Activated T-helper 9 cell treated with anti-CD3 and anti-CD28 coated beads, Interleukin-2, amount 50 U/mL, for 16 hours (primary cell): ENCODE results near the gene PBXIP1.
A peak's percentile ranks its signal among the peaks of the same experiment; 100 is the strongest.
"Not testable (repeated sequence)": the region's sequence is repeated elsewhere in the genome, so short reads cannot be mapped to it uniquely, and the experiment has no call there.

ENCODE experiments used
- DNase-seq: peaks from one replicate; pipeline ENCODE4 v3.0.0-alpha.2; 2020; ENCODE audit warnings: low read depth

Gene PBXIP1

GRCh38 chr1:154955718-154956543, at the start of gene PBXIP1:
PBXIP1 (minus strand) TSS chr1:154956099; CDS start chr1:154953721, 2,378 bp downstream.
- peak; percentile 54 for DNase-seq

- no peak for DNase-seq
These were observed 49.4 kb upstream of the PBXIP1 start for GRCh38 chr1:155005076-155006011.

GRCh38 chr1:155004352-155005075, 48.6 kb upstream of the PBXIP1 start:
- no peak for DNase-seq

- DNase-seq, result no peak
These were observed 48.0 kb upstream of the PBXIP1 start for GRCh38 chr1:155003766-155004351.

- no peak for DNase-seq
These were observed 47.4 kb upstream of the PBXIP1 start for GRCh38 chr1:155003227-155003765.

GRCh38 chr1:155002464-155003226, 46.7 kb upstream of the PBXIP1 start, which contains the start of gene ZBTB7B:
ZBTB7B (plus strand) TSS chr1:155002802; CDS start chr1:155014661, 11,859 bp downstream.
- DNase-seq, result no peak

- DNase-seq, result peak; percentile 98
These were observed 46.0 kb upstream of the PBXIP1 start for GRCh38 chr1:155001675-155002463.

- DNase-seq, result no peak
These were observed 45.5 kb upstream of the PBXIP1 start for GRCh38 chr1:155001425-155001674.

- peak; percentile 78 for DNase-seq
These were observed 45.0 kb upstream of the PBXIP1 start for GRCh38 chr1:155000726-155001424.

GRCh38 chr1:155000411-155000725, 44.5 kb upstream of the PBXIP1 start:
- no peak for DNase-seq

GRCh38 chr1:154999571-155000410, 43.9 kb upstream of the PBXIP1 start:
- peak; percentile 56 for DNase-seq

- DNase-seq, result peak; percentile 58
These were observed 43.1 kb upstream of the PBXIP1 start for GRCh38 chr1:154998818-154999570.

GRCh38 chr1:154998201-154998780, 42.4 kb upstream of the PBXIP1 start:
- DNase-seq, result no peak

GRCh38 chr1:154996966-154997701, 41.2 kb upstream of the PBXIP1 start:
- DNase-seq, result no peak

GRCh38 chr1:154995301-154995983, 39.5 kb upstream of the PBXIP1 start:
- DNase-seq, result not testable (repeated sequence)

GRCh38 chr1:154994591-154994990, 38.7 kb upstream of the PBXIP1 start:
- DNase-seq, result no peak
